ENCODE data around the gene LIN28A. TPM values are rescaled to one million over a fixed set of nuclear protein-coding genes. Genes with fewer than 3 reads are reported as not detected.

Gene LIN28A
- total and polyA plus RNA-seq, 2 experiments from 2014 or later = 604 to 1,571 TPM

DNA sequence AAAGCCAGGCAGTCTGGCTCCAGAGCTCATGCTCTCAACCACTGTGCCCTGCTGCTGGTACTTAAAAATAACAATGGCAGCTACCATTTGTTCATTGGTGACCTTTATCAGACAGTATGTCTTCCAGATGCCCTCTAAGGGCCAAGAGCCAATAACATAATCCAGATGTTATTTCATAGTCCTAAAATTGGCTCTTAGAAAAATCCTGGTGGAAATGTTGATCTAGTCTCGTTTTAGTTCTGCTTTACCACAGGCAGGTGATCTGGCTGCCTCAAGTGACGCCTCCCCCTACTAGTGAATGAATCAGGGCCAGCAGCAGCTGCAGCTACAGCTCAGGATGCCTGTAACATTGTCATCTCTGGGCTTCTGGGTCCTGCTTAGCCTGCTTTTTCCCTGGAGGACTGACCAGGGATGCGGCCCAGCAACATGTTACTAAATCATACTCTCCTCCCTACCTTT, 49.0 kb downstream of the LIN28A start:
- H3K36me3 Mint-ChIP-seq (ENCODE audit: low read depth) = peaks cover 35% of the 10 kb centered on the region; the same call in 2 of the 3 replicates
- no peak for ATAC-seq
- peaks cover 23% of the 10 kb centered on the region for H3K36me3 ChIP-seq (ENCODE audit: insufficient read depth)

More for the DNA sequence above, 49.0 kb downstream of the LIN28A start:
- Histone ChIP-seq H3K4me2 (no peak overlapping the region), H3K4me3 (no peak overlapping the region), H4K20me1 (replicated peaks; ENCODE audit: insufficient read depth) (peaks cover 8% of the 10 kb centered on the region; the same call in 1 of the 2 replicates), H3K27ac (ENCODE audit: low read depth) (no peak overlapping the region), H2AFZ (no peak overlapping the region), H3K27me3 (ENCODE audit: insufficient read depth) (no peaks in the 10 kb centered on the region), H3F3A (replicated peaks; ENCODE audit: low read depth) (0 out of 2 replicates have a peak, but pooled peaks cover 3% of the 10 kb centered on the region), H3K79me2 (replicated peaks; ENCODE audit: insufficient read depth) (no peaks in the 10 kb centered on the region), H3K4me1 (ENCODE audit: insufficient read depth) (no peaks in the 10 kb centered on the region), H3K9me2 (ENCODE audit: insufficient read depth) (no peaks in the 10 kb centered on the region)
- no peak overlapping the region for H3K27ac Mint-ChIP-seq
- no peak for DNase-seq (ENCODE audit: low spot score)
- no peak overlapping the region for H3K4me3 Mint-ChIP-seq
- TF ChIP-seq ZNF114 (CRISPR knock-in tag; IDR thresholded peaks at IDR 0.05) = no peak
- no peak for TF ChIP-seq STAT1 (IDR thresholded peaks at IDR 0.05; ENCODE audit: unreplicated experiment)
- TF ChIP-seq CREB1 (CRISPR knock-in tag; IDR thresholded peaks at IDR 0.05; ENCODE audit: low read depth) = no peak
- no peak for TF ChIP-seq ZNF331 (CRISPR knock-in tag; IDR thresholded peaks at IDR 0.05; ENCODE audit: low read depth)
- TF ChIP-seq, protein P1, sequence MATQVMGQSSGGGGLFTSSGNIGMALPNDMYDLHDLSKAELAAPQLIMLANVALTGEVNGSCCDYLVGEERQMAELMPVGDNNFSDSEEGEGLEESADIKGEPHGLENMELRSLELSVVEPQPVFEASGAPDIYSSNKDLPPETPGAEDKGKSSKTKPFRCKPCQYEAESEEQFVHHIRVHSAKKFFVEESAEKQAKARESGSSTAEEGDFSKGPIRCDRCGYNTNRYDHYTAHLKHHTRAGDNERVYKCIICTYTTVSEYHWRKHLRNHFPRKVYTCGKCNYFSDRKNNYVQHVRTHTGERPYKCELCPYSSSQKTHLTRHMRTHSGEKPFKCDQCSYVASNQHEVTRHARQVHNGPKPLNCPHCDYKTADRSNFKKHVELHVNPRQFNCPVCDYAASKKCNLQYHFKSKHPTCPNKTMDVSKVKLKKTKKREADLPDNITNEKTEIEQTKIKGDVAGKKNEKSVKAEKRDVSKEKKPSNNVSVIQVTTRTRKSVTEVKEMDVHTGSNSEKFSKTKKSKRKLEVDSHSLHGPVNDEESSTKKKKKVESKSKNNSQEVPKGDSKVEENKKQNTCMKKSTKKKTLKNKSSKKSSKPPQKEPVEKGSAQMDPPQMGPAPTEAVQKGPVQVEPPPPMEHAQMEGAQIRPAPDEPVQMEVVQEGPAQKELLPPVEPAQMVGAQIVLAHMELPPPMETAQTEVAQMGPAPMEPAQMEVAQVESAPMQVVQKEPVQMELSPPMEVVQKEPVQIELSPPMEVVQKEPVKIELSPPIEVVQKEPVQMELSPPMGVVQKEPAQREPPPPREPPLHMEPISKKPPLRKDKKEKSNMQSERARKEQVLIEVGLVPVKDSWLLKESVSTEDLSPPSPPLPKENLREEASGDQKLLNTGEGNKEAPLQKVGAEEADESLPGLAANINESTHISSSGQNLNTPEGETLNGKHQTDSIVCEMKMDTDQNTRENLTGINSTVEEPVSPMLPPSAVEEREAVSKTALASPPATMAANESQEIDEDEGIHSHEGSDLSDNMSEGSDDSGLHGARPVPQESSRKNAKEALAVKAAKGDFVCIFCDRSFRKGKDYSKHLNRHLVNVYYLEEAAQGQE (IDR thresholded peaks at IDR 0.05; ENCODE audit: unreplicated experiment) = no peak
- TF ChIP-seq JUNB (IDR thresholded peaks at IDR 0.05; ENCODE audit: unreplicated experiment) = no peak
- TF ChIP-seq POLR2AphosphoS5 (IDR thresholded peaks at IDR 0.05; ENCODE audit: low read depth) = no peak
- TF ChIP-seq, protein P2, sequence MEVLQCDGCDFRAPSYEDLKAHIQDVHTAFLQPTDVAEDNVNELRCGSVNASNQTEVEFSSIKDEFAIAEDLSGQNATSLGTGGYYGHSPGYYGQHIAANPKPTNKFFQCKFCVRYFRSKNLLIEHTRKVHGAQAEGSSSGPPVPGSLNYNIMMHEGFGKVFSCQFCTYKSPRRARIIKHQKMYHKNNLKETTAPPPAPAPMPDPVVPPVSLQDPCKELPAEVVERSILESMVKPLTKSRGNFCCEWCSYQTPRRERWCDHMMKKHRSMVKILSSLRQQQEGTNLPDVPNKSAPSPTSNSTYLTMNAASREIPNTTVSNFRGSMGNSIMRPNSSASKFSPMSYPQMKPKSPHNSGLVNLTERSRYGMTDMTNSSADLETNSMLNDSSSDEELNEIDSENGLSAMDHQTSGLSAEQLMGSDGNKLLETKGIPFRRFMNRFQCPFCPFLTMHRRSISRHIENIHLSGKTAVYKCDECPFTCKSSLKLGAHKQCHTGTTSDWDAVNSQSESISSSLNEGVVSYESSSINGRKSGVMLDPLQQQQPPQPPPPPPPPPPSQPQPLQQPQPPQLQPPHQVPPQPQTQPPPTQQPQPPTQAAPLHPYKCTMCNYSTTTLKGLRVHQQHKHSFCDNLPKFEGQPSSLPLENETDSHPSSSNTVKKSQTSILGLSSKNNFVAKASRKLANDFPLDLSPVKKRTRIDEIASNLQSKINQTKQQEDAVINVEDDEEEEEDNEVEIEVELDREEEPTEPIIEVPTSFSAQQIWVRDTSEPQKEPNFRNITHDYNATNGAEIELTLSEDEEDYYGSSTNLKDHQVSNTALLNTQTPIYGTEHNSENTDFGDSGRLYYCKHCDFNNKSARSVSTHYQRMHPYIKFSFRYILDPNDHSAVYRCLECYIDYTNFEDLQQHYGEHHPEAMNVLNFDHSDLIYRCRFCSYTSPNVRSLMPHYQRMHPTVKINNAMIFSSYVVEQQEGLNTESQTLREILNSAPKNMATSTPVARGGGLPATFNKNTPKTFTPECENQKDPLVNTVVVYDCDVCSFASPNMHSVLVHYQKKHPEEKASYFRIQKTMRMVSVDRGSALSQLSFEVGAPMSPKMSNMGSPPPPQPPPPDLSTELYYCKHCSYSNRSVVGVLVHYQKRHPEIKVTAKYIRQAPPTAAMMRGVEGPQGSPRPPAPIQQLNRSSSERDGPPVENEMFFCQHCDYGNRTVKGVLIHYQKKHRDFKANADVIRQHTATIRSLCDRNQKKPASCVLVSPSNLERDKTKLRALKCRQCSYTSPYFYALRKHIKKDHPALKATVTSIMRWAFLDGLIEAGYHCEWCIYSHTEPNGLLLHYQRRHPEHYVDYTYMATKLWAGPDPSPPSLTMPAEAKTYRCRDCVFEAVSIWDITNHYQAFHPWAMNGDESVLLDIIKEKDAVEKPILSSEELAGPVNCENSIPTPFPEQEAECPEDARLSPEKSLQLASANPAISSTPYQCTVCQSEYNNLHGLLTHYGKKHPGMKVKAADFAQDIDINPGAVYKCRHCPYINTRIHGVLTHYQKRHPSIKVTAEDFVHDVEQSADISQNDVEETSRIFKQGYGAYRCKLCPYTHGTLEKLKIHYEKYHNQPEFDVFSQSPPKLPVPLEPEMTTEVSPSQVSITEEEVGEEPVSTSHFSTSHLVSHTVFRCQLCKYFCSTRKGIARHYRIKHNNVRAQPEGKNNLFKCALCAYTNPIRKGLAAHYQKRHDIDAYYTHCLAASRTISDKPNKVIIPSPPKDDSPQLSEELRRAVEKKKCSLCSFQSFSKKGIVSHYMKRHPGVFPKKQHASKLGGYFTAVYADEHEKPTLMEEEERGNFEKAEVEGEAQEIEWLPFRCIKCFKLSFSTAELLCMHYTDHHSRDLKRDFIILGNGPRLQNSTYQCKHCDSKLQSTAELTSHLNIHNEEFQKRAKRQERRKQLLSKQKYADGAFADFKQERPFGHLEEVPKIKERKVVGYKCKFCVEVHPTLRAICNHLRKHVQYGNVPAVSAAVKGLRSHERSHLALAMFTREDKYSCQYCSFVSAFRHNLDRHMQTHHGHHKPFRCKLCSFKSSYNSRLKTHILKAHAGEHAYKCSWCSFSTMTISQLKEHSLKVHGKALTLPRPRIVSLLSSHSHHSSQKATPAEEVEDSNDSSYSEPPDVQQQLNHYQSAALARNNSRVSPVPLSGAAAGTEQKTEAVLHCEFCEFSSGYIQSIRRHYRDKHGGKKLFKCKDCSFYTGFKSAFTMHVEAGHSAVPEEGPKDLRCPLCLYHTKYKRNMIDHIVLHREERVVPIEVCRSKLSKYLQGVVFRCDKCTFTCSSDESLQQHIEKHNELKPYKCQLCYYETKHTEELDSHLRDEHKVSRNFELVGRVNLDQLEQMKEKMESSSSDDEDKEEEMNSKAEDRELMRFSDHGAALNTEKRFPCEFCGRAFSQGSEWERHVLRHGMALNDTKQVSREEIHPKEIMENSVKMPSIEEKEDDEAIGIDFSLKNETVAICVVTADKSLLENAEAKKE (CRISPR knock-in tag; IDR thresholded peaks at IDR 0.05) = no peak
- TF ChIP-seq, protein P3, sequence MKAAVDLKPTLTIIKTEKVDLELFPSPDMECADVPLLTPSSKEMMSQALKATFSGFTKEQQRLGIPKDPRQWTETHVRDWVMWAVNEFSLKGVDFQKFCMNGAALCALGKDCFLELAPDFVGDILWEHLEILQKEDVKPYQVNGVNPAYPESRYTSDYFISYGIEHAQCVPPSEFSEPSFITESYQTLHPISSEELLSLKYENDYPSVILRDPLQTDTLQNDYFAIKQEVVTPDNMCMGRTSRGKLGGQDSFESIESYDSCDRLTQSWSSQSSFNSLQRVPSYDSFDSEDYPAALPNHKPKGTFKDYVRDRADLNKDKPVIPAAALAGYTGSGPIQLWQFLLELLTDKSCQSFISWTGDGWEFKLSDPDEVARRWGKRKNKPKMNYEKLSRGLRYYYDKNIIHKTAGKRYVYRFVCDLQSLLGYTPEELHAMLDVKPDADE (IDR thresholded peaks at IDR 0.05) = no peak
- no peak for TF ChIP-seq EZH2phosphoT487 (IDR thresholded peaks at IDR 0.05; ENCODE audit: unreplicated experiment)
- no peak for TF ChIP-seq EZH2 (IDR thresholded peaks at IDR 0.05; ENCODE audit: low read depth, unreplicated experiment)
- TF ChIP-seq, protein P4, sequence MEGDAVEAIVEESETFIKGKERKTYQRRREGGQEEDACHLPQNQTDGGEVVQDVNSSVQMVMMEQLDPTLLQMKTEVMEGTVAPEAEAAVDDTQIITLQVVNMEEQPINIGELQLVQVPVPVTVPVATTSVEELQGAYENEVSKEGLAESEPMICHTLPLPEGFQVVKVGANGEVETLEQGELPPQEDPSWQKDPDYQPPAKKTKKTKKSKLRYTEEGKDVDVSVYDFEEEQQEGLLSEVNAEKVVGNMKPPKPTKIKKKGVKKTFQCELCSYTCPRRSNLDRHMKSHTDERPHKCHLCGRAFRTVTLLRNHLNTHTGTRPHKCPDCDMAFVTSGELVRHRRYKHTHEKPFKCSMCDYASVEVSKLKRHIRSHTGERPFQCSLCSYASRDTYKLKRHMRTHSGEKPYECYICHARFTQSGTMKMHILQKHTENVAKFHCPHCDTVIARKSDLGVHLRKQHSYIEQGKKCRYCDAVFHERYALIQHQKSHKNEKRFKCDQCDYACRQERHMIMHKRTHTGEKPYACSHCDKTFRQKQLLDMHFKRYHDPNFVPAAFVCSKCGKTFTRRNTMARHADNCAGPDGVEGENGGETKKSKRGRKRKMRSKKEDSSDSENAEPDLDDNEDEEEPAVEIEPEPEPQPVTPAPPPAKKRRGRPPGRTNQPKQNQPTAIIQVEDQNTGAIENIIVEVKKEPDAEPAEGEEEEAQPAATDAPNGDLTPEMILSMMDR (conservative IDR thresholded peaks at IDR 0.05; ENCODE audit: low read depth in 2 of 2) = no peak
- H3K4me1 Mint-ChIP-seq = no peaks in the 10 kb centered on the region
- H3K27me3 Mint-ChIP-seq (ENCODE audit: insufficient read depth, low read depth, poor library complexity) = no peaks in the 10 kb centered on the region
- H3K9me3 Mint-ChIP-seq = no peaks in the 10 kb centered on the region

Measured in GM23338 (cell line).